DLD1 (cell line): Measurements from ENCODE around the gene LRCOL1.

Experiments
- in situ Hi-C: cut with HindIII; loops from 2 replicates; pipeline ENCODE4 v1.10.0; 2017; ENCODE audit warnings: low sequenced_read_pairs

Gene LRCOL1

DNA sequence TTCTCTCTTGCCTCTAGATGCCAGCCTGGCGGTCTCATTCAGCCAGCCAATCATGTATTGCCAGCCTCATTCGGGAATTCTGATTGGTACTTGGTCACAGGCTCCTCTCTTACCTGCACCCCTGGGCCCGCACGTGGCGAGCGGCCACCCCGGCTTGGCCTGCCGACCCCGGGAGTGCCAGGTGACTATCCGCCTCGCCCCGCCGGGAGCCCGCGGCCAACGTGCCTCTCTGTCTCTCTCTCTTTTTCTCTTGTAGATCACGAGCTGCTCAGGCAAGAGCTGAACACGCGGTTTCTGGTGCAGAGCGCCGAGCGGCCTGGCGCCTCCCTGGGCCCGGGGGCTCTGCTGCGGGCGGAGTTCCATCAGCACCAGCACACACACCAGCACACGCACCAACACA, 39.3 kb downstream of the LRCOL1 start:
- in situ Hi-C loops = no loop called here

DNA sequence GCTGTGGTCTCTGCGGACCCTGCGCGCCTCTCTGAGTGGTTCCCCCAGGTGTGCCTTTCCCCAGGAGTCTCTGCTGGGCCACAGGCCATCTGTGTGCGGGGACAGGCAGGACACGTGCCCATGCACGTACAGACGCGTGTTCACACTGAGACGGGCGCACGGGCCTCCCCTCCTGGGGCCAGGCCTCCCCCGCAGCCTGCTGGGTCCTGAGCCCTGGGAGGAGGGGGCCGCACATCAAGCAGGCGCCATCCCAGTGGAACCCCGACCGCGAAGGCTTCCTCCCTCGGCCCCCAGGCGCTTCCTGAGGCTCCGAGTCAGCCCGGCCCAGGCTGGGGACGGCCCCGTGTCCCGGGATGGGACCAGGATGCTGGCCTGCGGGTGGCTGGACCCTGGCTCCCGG, 39.7 kb downstream of the LRCOL1 start:
- in situ Hi-C loops = no loop called here

DNA sequence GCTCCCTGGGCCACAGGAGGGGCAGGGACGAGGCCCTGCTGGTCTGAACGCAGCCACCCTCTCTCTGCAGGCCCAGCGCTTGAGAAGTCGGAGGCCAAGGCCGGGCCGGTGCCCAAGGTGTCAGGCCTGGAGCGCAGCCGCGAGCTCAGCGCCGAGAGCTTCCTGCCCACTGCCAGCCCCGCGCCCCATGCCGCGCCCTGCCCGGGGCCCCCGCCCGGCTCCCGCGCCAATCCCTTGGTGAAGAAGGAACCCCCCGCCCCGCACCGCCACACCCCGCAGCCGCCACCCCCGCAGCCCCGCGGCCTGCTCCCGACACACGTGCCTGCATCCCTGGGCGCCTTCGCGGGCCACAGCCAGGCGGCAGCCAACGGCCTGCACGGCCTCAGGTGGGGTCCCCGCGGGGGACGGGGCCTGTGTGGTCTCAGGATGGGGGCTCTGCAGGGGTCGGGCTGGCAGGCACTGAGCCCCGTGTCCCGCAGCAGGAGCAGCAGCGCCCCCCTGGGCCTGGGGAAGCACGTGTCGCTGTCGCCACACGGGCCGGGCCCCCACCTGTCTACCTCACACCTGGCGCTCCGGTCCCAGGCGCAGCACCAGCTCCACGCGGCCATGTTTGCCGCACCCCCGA, 40.4 kb downstream of the LRCOL1 start:
- in situ Hi-C loops = no loop called here

DNA sequence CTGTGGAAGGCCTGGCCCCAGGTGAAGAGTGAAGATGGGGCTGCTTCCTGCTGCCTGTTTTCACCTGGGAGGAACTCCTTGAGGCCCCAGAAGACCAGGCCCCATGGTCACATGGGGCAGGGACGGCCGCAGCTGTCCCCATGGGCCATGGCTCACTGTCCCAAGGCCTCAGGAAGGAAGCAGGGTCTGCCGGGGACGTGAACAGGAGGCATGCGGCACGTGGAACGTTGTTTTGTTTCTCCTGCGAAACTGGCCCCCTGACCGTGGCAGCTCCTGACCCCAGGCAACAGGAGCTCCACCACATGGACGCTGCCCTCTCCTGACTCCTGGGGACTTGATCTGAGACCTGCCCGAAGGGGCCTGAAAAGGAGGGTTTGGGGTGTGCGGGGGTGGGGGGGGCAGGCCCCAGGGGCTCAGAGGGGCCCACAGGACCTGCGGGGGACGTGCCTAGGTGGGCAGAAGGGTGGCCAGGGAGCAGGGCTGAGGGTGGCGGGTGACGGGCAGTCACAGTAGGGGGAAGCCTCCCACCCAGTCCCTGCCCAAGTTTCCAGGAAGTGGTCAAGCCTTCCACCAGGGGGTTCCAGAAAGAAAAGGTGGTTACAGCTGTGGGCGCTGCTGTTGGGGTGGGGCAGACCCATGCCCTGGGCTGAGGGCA, 41.4 kb downstream of the LRCOL1 start:
- in situ Hi-C loops = no loop called here

DNA sequence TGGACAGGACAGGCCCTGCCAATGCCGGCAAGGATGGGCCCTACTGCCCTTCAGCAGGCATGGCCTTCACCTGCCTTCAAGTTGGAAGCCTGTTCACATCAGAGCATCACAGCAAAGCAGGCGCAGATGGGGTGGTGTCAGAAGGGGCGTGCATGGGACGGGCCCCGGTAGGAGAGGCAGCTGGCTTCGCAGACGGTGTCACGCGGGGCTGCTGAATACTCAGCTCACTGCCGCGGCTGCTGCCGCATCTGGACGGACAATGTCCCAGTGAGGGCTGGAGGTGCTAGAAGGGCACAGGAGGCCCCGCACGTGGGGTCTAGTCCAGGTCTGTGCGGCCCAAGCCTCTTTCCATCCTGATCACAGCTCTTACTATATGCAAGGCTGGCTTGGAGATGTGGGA, 42.1 kb downstream of the LRCOL1 start:
- in situ Hi-C loops = no loop called here

- in situ Hi-C loops = no loop called here
Observed at GRCh38 chr12:132566516-132567131, 43.8 kb downstream of the LRCOL1 start.

- in situ Hi-C loops = no loop called here
Observed at GRCh38 chr12:132565365-132565764, 45.0 kb downstream of the LRCOL1 start.

DNA sequence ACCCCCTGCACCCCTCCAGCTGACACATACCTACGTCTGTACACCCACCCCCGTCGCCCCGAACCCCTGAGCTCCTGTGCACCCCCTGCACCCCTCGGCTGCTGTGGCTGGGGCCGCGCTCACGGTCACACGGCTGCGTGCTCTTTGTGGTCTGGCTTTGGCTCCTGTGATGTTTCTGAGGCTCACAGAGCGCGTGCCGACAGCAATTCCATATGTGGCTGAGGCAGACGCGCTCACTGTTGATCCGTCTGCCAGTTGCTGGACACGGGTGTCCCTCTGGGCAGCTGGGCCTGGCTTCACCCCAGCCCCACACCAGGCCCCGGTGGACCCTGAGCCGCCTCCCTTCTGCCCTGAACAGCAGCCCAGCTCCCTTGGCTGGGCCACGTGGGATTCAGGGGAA, 46.5 kb downstream of the LRCOL1 start:
- in situ Hi-C loops = no loop called here

DNA sequence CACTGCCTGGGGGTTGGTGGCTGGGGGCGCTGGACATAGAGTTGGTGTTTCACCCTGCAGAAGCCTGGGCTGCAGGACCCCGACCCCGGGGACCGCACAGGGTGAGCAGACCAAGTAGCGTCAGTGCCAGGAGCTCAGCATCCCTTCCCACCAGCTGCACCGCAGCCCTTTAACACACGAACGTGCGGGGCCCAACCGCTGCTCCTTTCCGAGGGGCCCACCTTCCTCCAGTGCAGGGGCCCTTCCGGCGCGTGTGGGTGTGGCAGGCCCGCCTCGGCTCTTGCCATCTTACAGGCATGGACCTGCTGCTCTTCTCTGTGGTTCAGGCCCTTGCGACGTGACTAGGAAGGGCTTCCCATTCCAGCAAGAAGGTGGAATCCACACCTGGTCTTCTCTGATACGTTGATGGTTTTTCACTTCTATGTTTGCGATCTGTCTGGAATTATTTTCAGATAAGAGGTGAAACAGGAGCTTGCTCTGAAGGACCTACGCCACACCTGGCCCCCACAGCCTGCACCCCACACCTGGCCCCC, 47.8 kb downstream of the LRCOL1 start:
- in situ Hi-C loops = no loop called here

GRCh38 chr12:132561427-132562156, 48.8 kb downstream of the LRCOL1 start:
- in situ Hi-C loops = no loop called here

GRCh38 chr12:132560614-132561426, 49.6 kb downstream of the LRCOL1 start:
- in situ Hi-C loops = no loop called here

GRCh38 chr12:132560364-132560613, 50.1 kb downstream of the LRCOL1 start:
- in situ Hi-C loops = no loop called here

GRCh38 chr12:132559652-132560363, 50.6 kb downstream of the LRCOL1 start:
- in situ Hi-C loops = no loop called here

GRCh38 chr12:132558861-132559623, 51.3 kb downstream of the LRCOL1 start:
- in situ Hi-C loops = no loop called here

GRCh38 chr12:132558042-132558856, 52.1 kb downstream of the LRCOL1 start:
- in situ Hi-C loops = no loop called here

GRCh38 chr12:132557291-132558015, 52.9 kb downstream of the LRCOL1 start:
- in situ Hi-C loops = no loop called here

- in situ Hi-C loops = no loop called here
Observed at GRCh38 chr12:132556801-132557200, 53.6 kb downstream of the LRCOL1 start.

- in situ Hi-C loops = no loop called here
Observed at GRCh38 chr12:132556216-132556615, 54.2 kb downstream of the LRCOL1 start.
